Left lung (tissue), 10 donors: ENCODE data around the gene POC1A. TPM values are rescaled to one million over a fixed set of nuclear protein-coding genes. Genes with fewer than 3 reads are reported as not detected.
A peak's percentile ranks its signal among the peaks of the same experiment; 100 is the strongest.

ENCODE experiments used
- ATAC-seq: fragments of 200-7000 bp; cut with Tn5 transposase; one replicate; pipeline ENCODE4 v1.9.1; 2020; ENCODE audit warnings: moderate library complexity
- DNase-seq, 4 donors: peaks; one replicate each; pipeline ENCODE4 v3.0.0-alpha.2; 2013 to 2020
- H3K27ac ChIP-seq, 2 donors: fragments of 200-600 bp; sonication (generic) in 1 of 2; one replicate each; pipeline versions ENCODE4 v1.5.0 to v1.8.0; 2020 to 2021
- H3K27me3 ChIP-seq, 2 donors: fragments of 200-600 bp; sonication (generic) in 1 of 2; one replicate each; pipeline versions ENCODE4 v1.5.0 to v1.8.0; 2020 to 2021
- H3K36me3 ChIP-seq, 2 donors: fragments of 200-600 bp; sonication (generic) in 1 of 2; one replicate each; pipeline versions ENCODE4 v1.5.0 to v1.8.0; 2020 to 2021
- H3K4me1 ChIP-seq, 2 donors: fragments of 200-600 bp; one replicate each; pipeline ENCODE4 v1.8.0; 2021
- H3K4me3 ChIP-seq, 2 donors: fragments of 200-600 bp; sonication (generic) in 1 of 2; one replicate each; pipeline versions ENCODE4 v1.5.0 to v1.8.0; 2020 to 2021; ENCODE audit warnings: mild to moderate bottlenecking in 1 of 2
- H3K9me3 ChIP-seq, 2 donors: fragments of 200-600 bp; sonication (generic) in 1 of 2; one replicate each; pipeline versions ENCODE4 v1.5.0 to v1.8.0; 2020 to 2021
- intact Hi-C, 2 donors: fragments of 100-400 bp; cut with DNase I; formaldehyde crosslinking; loops; one replicate each; pipeline versions ENCODE4 v1.11.2 to v1.14.2; 2022
- polyA plus RNA-seq, 6 donors: library from polyadenylated mRNA; unstranded; fragments of 120-200 nt; gene quantifications; one replicate each; pipeline ENCODE4 v1.2.1, GENCODE V29; 2013; ENCODE audit not compliant: insufficient read length in 6 of 6
- total RNA-seq, 2 donors: library from RNA; stranded (reverse); fragmentation: NEBNext Ultra II Directional; extraction: Animal tissue kit (Norgen Biotek cat#: 25700); gene quantifications; one replicate each; pipeline ENCODE4 v1.2.1, GENCODE V29; 2021
- TF ChIP-seq, protein P1 (sequence below), 2 donors: fragments of 200-600 bp; sonication (generic) in 1 of 2; IDR thresholded peaks; one replicate each; pipeline versions ENCODE4 v1.5.0 to v1.8.0; 2021; ENCODE audit warnings: antibody characterized with exemption in 2 of 2
- donor health status: DM: no; HTN: yes; CAD: no.
- donor health status: DM: no; HTN: no; CAD: no.

Gene POC1A
- total and polyA plus RNA-seq, 8 donors: 5.3 to 16.5 (median 8.3) TPM

DNA sequence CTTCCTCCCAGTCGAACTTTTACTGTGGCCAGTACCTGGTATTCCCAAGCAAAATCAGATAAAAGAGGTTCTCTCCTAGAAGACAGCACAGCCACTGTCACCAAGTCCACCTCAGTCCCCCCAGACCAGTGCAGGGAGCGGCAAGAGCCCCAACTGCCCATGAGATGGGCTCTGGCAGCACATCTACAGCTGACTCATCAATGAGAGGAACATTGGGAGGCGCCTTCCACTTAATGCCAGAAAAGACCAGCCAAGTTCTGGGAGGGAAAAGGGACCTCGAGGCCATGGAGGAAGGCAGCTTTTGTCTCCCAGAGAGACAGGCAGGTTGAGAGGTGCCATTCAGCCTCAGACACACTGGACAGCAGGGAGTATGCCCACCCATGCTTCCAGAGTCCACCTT, 28.2 kb downstream of the POC1A start:
- no peak for ATAC-seq
- Histone ChIP-seq H3K27ac (no peak overlapping the region), H3K9me3 (no peaks in the 10 kb centered on the region), H3K4me3 (no peak overlapping the region), H3K36me3 (peaks cover 0 to 7% of the 10 kb centered on the region in 2 donors), H3K4me1 (peaks cover 11 to 26% of the 10 kb centered on the region in 2 donors), H3K27me3 (no peaks in the 10 kb centered on the region)
- TF ChIP-seq, protein P1, sequence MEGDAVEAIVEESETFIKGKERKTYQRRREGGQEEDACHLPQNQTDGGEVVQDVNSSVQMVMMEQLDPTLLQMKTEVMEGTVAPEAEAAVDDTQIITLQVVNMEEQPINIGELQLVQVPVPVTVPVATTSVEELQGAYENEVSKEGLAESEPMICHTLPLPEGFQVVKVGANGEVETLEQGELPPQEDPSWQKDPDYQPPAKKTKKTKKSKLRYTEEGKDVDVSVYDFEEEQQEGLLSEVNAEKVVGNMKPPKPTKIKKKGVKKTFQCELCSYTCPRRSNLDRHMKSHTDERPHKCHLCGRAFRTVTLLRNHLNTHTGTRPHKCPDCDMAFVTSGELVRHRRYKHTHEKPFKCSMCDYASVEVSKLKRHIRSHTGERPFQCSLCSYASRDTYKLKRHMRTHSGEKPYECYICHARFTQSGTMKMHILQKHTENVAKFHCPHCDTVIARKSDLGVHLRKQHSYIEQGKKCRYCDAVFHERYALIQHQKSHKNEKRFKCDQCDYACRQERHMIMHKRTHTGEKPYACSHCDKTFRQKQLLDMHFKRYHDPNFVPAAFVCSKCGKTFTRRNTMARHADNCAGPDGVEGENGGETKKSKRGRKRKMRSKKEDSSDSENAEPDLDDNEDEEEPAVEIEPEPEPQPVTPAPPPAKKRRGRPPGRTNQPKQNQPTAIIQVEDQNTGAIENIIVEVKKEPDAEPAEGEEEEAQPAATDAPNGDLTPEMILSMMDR (IDR thresholded peaks at IDR 0.05): no peak
- intact Hi-C loops: no loop called here
- no peak for DNase-seq

DNA sequence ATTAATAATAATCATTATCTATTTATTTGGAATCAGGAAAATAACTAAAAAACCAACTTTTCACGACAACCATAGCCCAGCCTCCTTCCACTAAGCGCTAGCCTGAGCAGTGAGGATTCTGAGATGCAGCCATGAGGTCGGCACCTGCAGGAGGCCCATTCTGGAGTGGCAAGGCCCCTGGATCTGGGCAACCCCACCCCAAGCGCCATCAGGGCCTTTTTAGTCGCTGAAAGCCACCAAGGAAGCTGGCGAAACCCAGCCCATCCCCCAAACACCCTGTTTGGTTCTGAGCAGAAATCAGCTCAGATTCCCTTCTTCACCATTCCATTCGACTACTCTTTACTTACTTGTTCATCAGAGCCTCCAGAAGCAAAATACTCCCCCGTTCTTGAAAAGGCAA, 29.5 kb downstream of the POC1A start:
- intact Hi-C loops: loop anchor here in 1 of 2 donors (5.0 kb wide), 1 partner anchor 122 kb away; no protein-coding TSS in a partner anchor
- no peak for ATAC-seq
- Histone ChIP-seq H3K27ac (no peak overlapping the region), H3K9me3 (no peaks in the 10 kb centered on the region), H3K4me3 (no peak overlapping the region), H3K36me3 (peaks cover 0 to 7% of the 10 kb centered on the region in 2 donors), H3K4me1 (peaks cover 16 to 38% of the 10 kb centered on the region in 2 donors), H3K27me3 (no peaks in the 10 kb centered on the region)
- DNase-seq: no peak
- TF ChIP-seq, protein P1 (IDR thresholded peaks at IDR 0.05): no peak

DNA sequence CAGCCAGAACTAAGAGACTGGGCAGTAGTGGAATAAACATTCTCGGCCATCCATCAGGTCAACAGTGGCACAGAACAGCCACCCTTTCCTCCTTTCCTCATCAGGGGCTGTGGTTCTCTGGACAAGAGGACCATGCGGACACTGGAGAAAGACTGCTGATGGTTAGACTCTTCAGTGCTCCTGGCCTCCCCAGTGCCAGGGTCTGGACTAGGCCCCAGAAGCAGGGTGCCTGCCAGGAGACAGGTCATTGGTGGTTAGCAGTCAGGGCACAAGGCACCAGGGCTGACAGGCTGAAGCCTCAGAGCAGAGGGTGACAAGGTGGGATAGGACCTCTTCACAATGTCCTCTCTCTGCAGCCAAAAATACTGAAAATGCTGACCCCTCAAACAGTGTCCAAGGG, 30.1 kb downstream of the POC1A start:
- no peak overlapping the region for H3K4me3 ChIP-seq
- peaks cover 16 to 44% of the 10 kb centered on the region in 2 donors for H3K4me1 ChIP-seq
- ATAC-seq (no peak), DNase-seq (no peak)
- no peak overlapping the region for H3K27ac ChIP-seq
- TF ChIP-seq, protein P1 (IDR thresholded peaks at IDR 0.05): no peak
- peaks cover 0 to 7% of the 10 kb centered on the region in 2 donors for H3K36me3 ChIP-seq
- intact Hi-C loops: loop anchor here in 1 of 2 donors (5.0 kb wide), 1 partner anchor 122 kb away; no protein-coding TSS in a partner anchor
- H3K27me3 ChIP-seq: no peaks in the 10 kb centered on the region
- H3K9me3 ChIP-seq: no peaks in the 10 kb centered on the region

DNA sequence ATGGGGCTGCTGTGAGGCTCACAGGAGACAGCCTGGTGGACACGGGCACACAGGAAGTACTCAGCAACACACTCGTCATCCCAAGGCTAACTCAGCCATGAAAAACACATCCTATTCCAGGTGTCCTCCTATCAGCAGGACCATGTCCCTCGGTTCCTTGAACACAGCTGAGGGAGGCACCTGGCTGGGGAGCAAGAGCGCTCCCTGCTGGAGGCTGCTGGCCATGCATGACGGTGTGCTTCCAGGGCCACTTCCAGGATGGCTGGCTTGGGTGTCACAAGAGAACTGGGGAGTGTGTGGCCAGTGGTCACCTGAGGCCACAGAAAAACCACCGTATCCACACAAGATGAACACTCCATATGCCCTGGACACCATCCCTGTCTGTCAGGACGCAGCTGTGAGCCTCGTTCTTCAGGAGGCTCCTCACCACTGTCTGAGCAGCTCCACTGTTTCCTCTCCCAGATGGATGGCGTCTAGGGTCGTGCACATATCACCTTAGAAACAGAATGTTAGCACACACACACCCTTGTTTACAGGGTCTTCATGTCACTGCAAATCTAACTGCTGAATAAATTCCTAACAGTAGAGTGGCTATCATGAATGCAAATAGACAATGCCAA, 31.0 kb downstream of the POC1A start:
- intact Hi-C loops: loop anchor here in 1 of 2 donors (5.0 kb wide), 1 partner anchor 121 kb away; no protein-coding TSS in a partner anchor
- Histone ChIP-seq H3K4me3 (no peak overlapping the region), H3K27me3 (no peaks in the 10 kb centered on the region), H3K27ac (peak overlapping the region in 1 of 2 donors; percentile 76), H3K4me1 (peaks cover 16 to 46% of the 10 kb centered on the region in 2 donors), H3K36me3 (peaks cover 0 to 7% of the 10 kb centered on the region in 2 donors), H3K9me3 (no peaks in the 10 kb centered on the region)
- ATAC-seq (peak; percentile 95), DNase-seq (peak; percentile 59 to 93 (median 78))
- TF ChIP-seq, protein P1 (IDR thresholded peaks at IDR 0.05): peak; percentile 94 to 97

DNA sequence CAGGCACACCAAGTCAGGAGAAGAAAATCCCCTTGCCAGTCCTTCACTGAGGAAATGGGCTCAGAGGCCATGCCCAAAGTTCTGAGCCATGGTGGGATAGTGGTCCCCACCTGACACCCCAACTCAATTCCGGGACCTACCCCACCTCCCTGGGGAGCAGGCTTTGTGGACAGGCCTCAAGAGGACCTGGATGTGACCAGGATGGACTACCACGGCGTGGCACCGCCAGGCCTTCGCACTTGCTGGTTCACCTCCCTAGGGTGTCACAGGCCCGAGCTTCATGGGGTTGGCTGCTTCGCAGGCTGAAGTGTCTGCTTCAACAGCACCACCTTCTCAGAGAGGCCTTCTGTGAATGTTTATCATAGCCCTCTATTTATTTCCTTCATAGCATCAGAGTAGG, 31.7 kb downstream of the POC1A start:
- H3K4me1 ChIP-seq: peaks cover 16 to 51% of the 10 kb centered on the region in 2 donors
- DNase-seq: no peak
- peaks cover 0 to 7% of the 10 kb centered on the region in 2 donors for H3K36me3 ChIP-seq
- no peak for ATAC-seq
- H3K27ac ChIP-seq: peak overlapping the region; percentile 69 to 76
- intact Hi-C loops: loop anchor here in 1 of 2 donors (5.0 kb wide), 1 partner anchor 120 kb away; no protein-coding TSS in a partner anchor
- TF ChIP-seq, protein P1 (IDR thresholded peaks at IDR 0.05): no peak
- H3K9me3 ChIP-seq: no peaks in the 10 kb centered on the region
- no peak overlapping the region for H3K4me3 ChIP-seq
- no peaks in the 10 kb centered on the region for H3K27me3 ChIP-seq
